ENCODE measurements around the gene NPAS3. TPM values are rescaled to one million over a fixed set of nuclear protein-coding genes. Genes with fewer than 3 reads are reported as not detected.

NPAS3 gene
- total and polyA plus RNA-seq, 7 donors = 0.36 to 6.4 (median 4.6) TPM; not detected in 2

GRCh38 chr14:33040372-33041140, 101.9 kb downstream of the NPAS3 start:
- TF ChIP-seq POLR2AphosphoS5 (IDR thresholded peaks at IDR 0.05) = no peak
- TF ChIP-seq EP300 (IDR thresholded peaks at IDR 0.05) = no peak
- TF ChIP-seq POLR2A (IDR thresholded peaks at IDR 0.05) = no peak
- TF ChIP-seq CTCF (IDR thresholded peaks at IDR 0.05) = no peak
- intact Hi-C loops (cut with DNase I) = no loop called here
- WGBS, 2 donors = 76 to 84% methylated on average over 3 of the region's 3 CpGs
- Histone ChIP-seq H3K27me3 (no peaks in the 10 kb centered on the region), H3K9me3 (peaks cover 0 to 4% (median 2%) of the 10 kb centered on the region in 4 donors), H3K27ac (no peak overlapping the region), H3K4me3 (no peak overlapping the region), H3K36me3 (no peaks in the 10 kb centered on the region), H3K4me1 (no peaks in the 10 kb centered on the region)
- DNase-seq = no peak

GRCh38 chr14:33042591-33042990, 103.9 kb downstream of the NPAS3 start:
- intact Hi-C loops (cut with DNase I) = no loop called here
- TF ChIP-seq POLR2A (IDR thresholded peaks at IDR 0.05) (no peak), POLR2AphosphoS5 (IDR thresholded peaks at IDR 0.05) (no peak), CTCF (IDR thresholded peaks at IDR 0.05) (no peak), EP300 (IDR thresholded peaks at IDR 0.05) (no peak)
- 64 to 68% methylated on average over 1 of the region's 1 CpG for WGBS, 2 donors

GRCh38 chr14:33045760-33046159, 107.1 kb downstream of the NPAS3 start:
- DNase-seq = no peak
- TF ChIP-seq EP300 (IDR thresholded peaks at IDR 0.05) (no peak), POLR2AphosphoS5 (IDR thresholded peaks at IDR 0.05) (no peak), POLR2A (IDR thresholded peaks at IDR 0.05) (no peak)
- H3K4me3 ChIP-seq = no peak overlapping the region
- H3K36me3 ChIP-seq = no peaks in the 10 kb centered on the region
- H3K4me1 ChIP-seq = no peaks in the 10 kb centered on the region
- H3K9me3 ChIP-seq = peaks cover 0 to 4% (median 2%) of the 10 kb centered on the region in 4 donors
- intact Hi-C loops (cut with DNase I) = no loop called here
- WGBS, 2 donors = 37 to 61% methylated on average over 4 of the region's 4 CpGs
- no peaks in the 10 kb centered on the region for H3K27me3 ChIP-seq
- H3K27ac ChIP-seq = no peak overlapping the region

More at GRCh38 chr14:33042591-33042990, 103.9 kb downstream of the NPAS3 start:
- Histone ChIP-seq H3K9me3 (peaks cover 0 to 4% (median 2%) of the 10 kb centered on the region in 4 donors), H3K27ac (no peak overlapping the region), H3K27me3 (no peaks in the 10 kb centered on the region), H3K36me3 (no peaks in the 10 kb centered on the region), H3K4me1 (no peaks in the 10 kb centered on the region), H3K4me3 (no peak overlapping the region)
- DNase-seq = no peak

GRCh38 chr14:33052943-33053342, 114.3 kb downstream of the NPAS3 start:
- Histone ChIP-seq H3K4me3 (no peak overlapping the region), H3K36me3 (no peaks in the 10 kb centered on the region), H3K4me1 (no peaks in the 10 kb centered on the region), H3K9me3 (no peaks in the 10 kb centered on the region), H3K27me3 (no peaks in the 10 kb centered on the region), H3K27ac (no peak overlapping the region)
- 88 to 91% methylated on average over 2 of the region's 2 CpGs for WGBS, 2 donors
- TF ChIP-seq POLR2AphosphoS5 (IDR thresholded peaks at IDR 0.05) (no peak), POLR2A (IDR thresholded peaks at IDR 0.05) (no peak), CTCF (IDR thresholded peaks at IDR 0.05) (no peak), EP300 (IDR thresholded peaks at IDR 0.05) (no peak)
- intact Hi-C loops (cut with DNase I) = no loop called here
- DNase-seq = no peak

GRCh38 chr14:33056213-33056612, 117.5 kb downstream of the NPAS3 start:
- Histone ChIP-seq H3K9me3 (no peaks in the 10 kb centered on the region), H3K27me3 (no peaks in the 10 kb centered on the region), H3K4me3 (no peak overlapping the region), H3K27ac (no peak overlapping the region), H3K36me3 (no peaks in the 10 kb centered on the region), H3K4me1 (no peaks in the 10 kb centered on the region)
- DNase-seq = no peak
- intact Hi-C loops (cut with DNase I) = no loop called here
- WGBS, 2 donors = 80 to 84% methylated on average over 4 of the region's 4 CpGs
- TF ChIP-seq POLR2AphosphoS5 (IDR thresholded peaks at IDR 0.05) (no peak), CTCF (IDR thresholded peaks at IDR 0.05) (no peak), POLR2A (IDR thresholded peaks at IDR 0.05) (no peak), EP300 (IDR thresholded peaks at IDR 0.05) (no peak)

Data from sigmoid colon (tissue), 7 donors.